Adipose tissue (tissue), 3 donors: ENCODE data around the gene CYB5RL. TPM values are rescaled to one million over a fixed set of nuclear protein-coding genes. Genes with fewer than 3 reads are reported as not detected.

ENCODE experiments used
- polyA plus RNA-seq, 3 donors: library from polyadenylated mRNA; stranded (reverse); fragments of 200-250 nt; gene quantifications; one replicate each; pipeline ENCODE4 v1.2.3, GENCODE V29; 2013
- donor health status: healthy with polysubstance abuse.
- donor health status: Bipolar disorder and iron deficiency.
- donor health status: healthy.

The CYB5RL gene
- polyA plus RNA-seq, 3 donors = 2.3 to 4.2 (median 3.0) TPM

Other genes starting within 250 kb of the CYB5RL start
- gene LDLRAD1, start 181.8 kb downstream of the CYB5RL start, polyA plus RNA-seq = not detected
- 100 to 1,000 TPM; 154 to 267 (median 178) TPM for gene TMEM59, start 146.8 kb downstream of the CYB5RL start, polyA plus RNA-seq
- 1 to 10 TPM; 1.4 to 3.8 (median 1.4) TPM for gene TCEANC2, start 146.4 kb downstream of the CYB5RL start, polyA plus RNA-seq
- under 1 TPM in 1 of 3 donors, not detected in 2; 0.06 TPM for gene CDCP2, start 47.0 kb downstream of the CYB5RL start, polyA plus RNA-seq
- 10 to 100 TPM; 49.3 to 79.8 (median 56.0) TPM for gene MRPL37, start 137 bp upstream of the CYB5RL start, polyA plus RNA-seq
- gene SSBP3, start 206.4 kb upstream of the CYB5RL start, polyA plus RNA-seq = 10 to 100 TPM; 18.6 to 43.9 (median 37.0) TPM